ENCODE results near the gene IFNAR2. TPM values are rescaled to one million over a fixed set of nuclear protein-coding genes. Genes with fewer than 3 reads are reported as not detected.
A peak's percentile ranks its signal among the peaks of the same experiment; 100 is the strongest.

Gene IFNAR2
- polyA plus RNA-seq, 3 donors = 14.0 to 21.6 (median 15.7) TPM

- DNase-seq (ENCODE audit: extremely low read depth in 1 of 11, low read depth in 9 of 11, low spot score in 4 of 11) = no peak
These were observed 27.5 kb downstream of the IFNAR2 start for GRCh38 chr21:33257094-33257803.

GRCh38 chr21:33258475-33258874 lies 28.7 kb downstream of the IFNAR2 start:
- DNase-seq (ENCODE audit: extremely low read depth in 1 of 11, low read depth in 9 of 11, low spot score in 4 of 11) = no peak

- no peak for DNase-seq (ENCODE audit: extremely low read depth in 1 of 11, low read depth in 9 of 11, low spot score in 4 of 11)
These were observed 29.7 kb downstream of the IFNAR2 start for GRCh38 chr21:33259428-33259827.

GRCh38 chr21:33259995-33260394 lies 30.3 kb downstream of the IFNAR2 start:
- no peak for DNase-seq (ENCODE audit: extremely low read depth in 1 of 11, low read depth in 9 of 11, low spot score in 4 of 11)

GRCh38 chr21:33261635-33262034 lies 31.9 kb downstream of the IFNAR2 start:
- DNase-seq (ENCODE audit: extremely low read depth in 1 of 11, low read depth in 9 of 11, low spot score in 4 of 11) = no peak

GRCh38 chr21:33262921-33263320 lies 33.2 kb downstream of the IFNAR2 start:
- no peak for DNase-seq (ENCODE audit: extremely low read depth in 1 of 11, low read depth in 9 of 11, low spot score in 4 of 11)

GRCh38 chr21:33264561-33264960 lies 34.8 kb downstream of the IFNAR2 start:
- DNase-seq (ENCODE audit: extremely low read depth in 1 of 11, low read depth in 9 of 11, low spot score in 4 of 11) = no peak

- peak in 2 of 11 donors; percentile 26 to 37 for DNase-seq (ENCODE audit: extremely low read depth in 1 of 11, low read depth in 9 of 11, low spot score in 4 of 11)
These were observed 35.9 kb downstream of the IFNAR2 start for GRCh38 chr21:33265664-33266049.

GRCh38 chr21:33266050-33266788 lies 36.5 kb downstream of the IFNAR2 start, which contains the start of gene IL10RB:
TSS of gene IL10RB (plus strand) at chr21:33266367. CDS start at chr21:33266466, 99 bp downstream.
- peak in 9 of 11 donors; percentile 45 to 79 (median 66) for DNase-seq (ENCODE audit: extremely low read depth in 1 of 11, low read depth in 9 of 11, low spot score in 4 of 11)

GRCh38 chr21:33266789-33267135 lies 37.0 kb downstream of the IFNAR2 start:
- DNase-seq (ENCODE audit: extremely low read depth in 1 of 11, low read depth in 9 of 11, low spot score in 4 of 11) = no peak

GRCh38 chr21:33267250-33267649 lies 37.5 kb downstream of the IFNAR2 start:
- DNase-seq (ENCODE audit: extremely low read depth in 1 of 11, low read depth in 9 of 11, low spot score in 4 of 11) = no peak

GRCh38 chr21:33268393-33268736 lies 38.6 kb downstream of the IFNAR2 start:
- no peak for DNase-seq (ENCODE audit: extremely low read depth in 1 of 11, low read depth in 9 of 11, low spot score in 4 of 11)

GRCh38 chr21:33268737-33269441 lies 39.2 kb downstream of the IFNAR2 start:
- no peak for DNase-seq (ENCODE audit: extremely low read depth in 1 of 11, low read depth in 9 of 11, low spot score in 4 of 11)

- DNase-seq (ENCODE audit: extremely low read depth in 1 of 11, low read depth in 9 of 11, low spot score in 4 of 11) = no peak
These were observed 41.2 kb downstream of the IFNAR2 start for GRCh38 chr21:33270986-33271385.

GRCh38 chr21:33273044-33273443 lies 43.3 kb downstream of the IFNAR2 start:
- no peak for DNase-seq (ENCODE audit: extremely low read depth in 1 of 11, low read depth in 9 of 11, low spot score in 4 of 11)

GRCh38 chr21:33278721-33279120 lies 49.0 kb downstream of the IFNAR2 start:
- no peak for DNase-seq (ENCODE audit: extremely low read depth in 1 of 11, low read depth in 9 of 11, low spot score in 4 of 11)

- DNase-seq (ENCODE audit: extremely low read depth in 1 of 11, low read depth in 9 of 11, low spot score in 4 of 11) = no peak
These were observed 49.6 kb downstream of the IFNAR2 start for GRCh38 chr21:33279330-33279820.

Data from renal cortex interstitium (tissue), 11 donors.